ENCODE measurements around the gene GMDS. TPM values are rescaled to one million over a fixed set of nuclear protein-coding genes. Genes with fewer than 3 reads are reported as not detected.

The GMDS gene
- total RNA-seq, 2 experiments from 2014 or later, result 13.9 to 16.4 TPM

- H3K27ac Mint-ChIP-seq, result no peak overlapping the region
- peak in 9 of 14 experiments; percentile 2 to 50 (median 4) for DNase-seq
- no peak overlapping the region for H3K4me3 Mint-ChIP-seq
- H3K4me1 Mint-ChIP-seq (ENCODE audit: low read depth), result no peaks in the 10 kb centered on the region
- POLR2A ChIA-PET, result no interaction called here
- no peaks in the 10 kb centered on the region for H3K27me3 ChIP-seq (ENCODE audit: control insufficient read depth in 1 of 2, insufficient read depth in 2 of 2, low read length in 2 of 2)
- H3K36me3 Mint-ChIP-seq (ENCODE audit: low read depth), result no peaks in the 10 kb centered on the region
- no peaks in the 10 kb centered on the region for H3K27me3 Mint-ChIP-seq
- no peaks in the 10 kb centered on the region for H3K4me1 ChIP-seq (ENCODE audit: insufficient read depth, low read length)
- H3K4me3 ChIP-seq (ENCODE audit: low read length), result no peak overlapping the region
- no peaks in the 10 kb centered on the region for H3K9me3 ChIP-seq (ENCODE audit: control insufficient read depth in 1 of 2, insufficient read depth in 1 of 2, low read length in 2 of 2)
- intact Hi-C loops (cut with DNase I, micrococcal nuclease), result no loop called here
- H3K27ac ChIP-seq (ENCODE audit: low read depth in 1 of 2, low read length in 2 of 2), result no peak overlapping the region
- H3K9me3 Mint-ChIP-seq, result no peaks in the 10 kb centered on the region
- no peak for TF ChIP-seq CTCF (IDR thresholded peaks at IDR 0.05)
- ATAC-seq (ENCODE audit: poor library complexity), result peak; percentile 32
- CTCF ChIA-PET, result interaction anchor here (0.6 to 1.5 kb wide), 3 partner anchors 17 to 712 kb away, joined by 3 to 4 read pairs (median 3); no protein-coding TSS in a partner anchor
- no peaks in the 10 kb centered on the region for H3K36me3 ChIP-seq (ENCODE audit: insufficient read depth, low read length)
Observed at GRCh38 chr6:2209226-2209809, 36.1 kb downstream of the GMDS start.

DNA sequence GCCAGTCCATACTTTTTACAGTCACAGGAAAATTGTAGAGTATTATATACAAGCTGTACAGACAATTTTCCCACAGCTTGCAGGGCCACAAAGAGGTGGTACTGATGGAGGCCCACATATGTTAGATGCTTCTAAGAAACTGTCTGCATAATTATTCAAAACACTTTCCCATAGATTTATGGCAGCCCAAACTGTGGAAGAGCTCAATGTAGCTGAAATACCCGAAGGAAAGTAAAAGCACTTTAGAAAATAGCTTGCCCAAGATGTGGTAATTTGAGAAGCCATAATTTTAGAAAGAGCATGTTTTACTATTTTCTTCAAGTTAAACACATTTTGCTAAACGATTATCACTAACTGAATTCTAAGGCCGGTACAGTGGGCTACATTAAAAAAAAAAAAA is 36.9 kb downstream of the GMDS start:
- Histone ChIP-seq H3K27ac (ENCODE audit: low read depth in 1 of 2, low read length in 2 of 2) (no peak overlapping the region), H3K4me1 (ENCODE audit: insufficient read depth, low read length) (no peaks in the 10 kb centered on the region), H3K27me3 (ENCODE audit: control insufficient read depth in 1 of 2, insufficient read depth in 2 of 2, low read length in 2 of 2) (no peaks in the 10 kb centered on the region), H3K4me3 (ENCODE audit: low read length) (no peak overlapping the region), H3K9me3 (ENCODE audit: control insufficient read depth in 1 of 2, insufficient read depth in 1 of 2, low read length in 2 of 2) (no peaks in the 10 kb centered on the region), H3K36me3 (ENCODE audit: insufficient read depth, low read length) (no peaks in the 10 kb centered on the region)
- DNase-seq, result no peak
- no peak overlapping the region for H3K4me3 Mint-ChIP-seq
- no peaks in the 10 kb centered on the region for H3K9me3 Mint-ChIP-seq
- CTCF ChIA-PET, result interaction anchor here (0.6 to 1.5 kb wide), 2 partner anchors 426 to 711 kb away, joined by 3 to 4 read pairs; no protein-coding TSS in a partner anchor
- no peak overlapping the region for H3K27ac Mint-ChIP-seq
- POLR2A ChIA-PET, result no interaction called here
- no peaks in the 10 kb centered on the region for H3K27me3 Mint-ChIP-seq
- ATAC-seq (ENCODE audit: poor library complexity), result no peak
- no peak for TF ChIP-seq CTCF (IDR thresholded peaks at IDR 0.05)
- intact Hi-C loops (cut with DNase I, micrococcal nuclease), result no loop called here
- no peaks in the 10 kb centered on the region for H3K36me3 Mint-ChIP-seq (ENCODE audit: low read depth)
- H3K4me1 Mint-ChIP-seq (ENCODE audit: low read depth), result no peaks in the 10 kb centered on the region

- POLR2A ChIA-PET, result interaction anchor here (0.5 kb wide), 1 partner anchor 154 kb away, joined by 4 read pairs; no protein-coding TSS in a partner anchor
- H3K27me3 Mint-ChIP-seq, result no peaks in the 10 kb centered on the region
- H3K27ac ChIP-seq (ENCODE audit: low read depth in 1 of 2, low read length in 2 of 2), result no peak overlapping the region
- H3K36me3 ChIP-seq (ENCODE audit: insufficient read depth, low read length), result no peaks in the 10 kb centered on the region
- no peak for DNase-seq
- H3K36me3 Mint-ChIP-seq (ENCODE audit: low read depth), result no peaks in the 10 kb centered on the region
- intact Hi-C loops (cut with DNase I, micrococcal nuclease), result no loop called here
- CTCF ChIA-PET, result no interaction called here
- no peaks in the 10 kb centered on the region for H3K27me3 ChIP-seq (ENCODE audit: control insufficient read depth in 1 of 2, insufficient read depth in 2 of 2, low read length in 2 of 2)
- no peak overlapping the region for H3K27ac Mint-ChIP-seq
- H3K9me3 ChIP-seq (ENCODE audit: control insufficient read depth in 1 of 2, insufficient read depth in 1 of 2, low read length in 2 of 2), result no peaks in the 10 kb centered on the region
- H3K4me3 ChIP-seq (ENCODE audit: low read length), result no peak overlapping the region
- H3K4me1 ChIP-seq (ENCODE audit: insufficient read depth, low read length), result no peaks in the 10 kb centered on the region
- ATAC-seq (ENCODE audit: poor library complexity), result no peak
- H3K9me3 Mint-ChIP-seq, result no peaks in the 10 kb centered on the region
- H3K4me3 Mint-ChIP-seq, result no peak overlapping the region
- H3K4me1 Mint-ChIP-seq (ENCODE audit: low read depth), result no peaks in the 10 kb centered on the region
- no peak for TF ChIP-seq CTCF (IDR thresholded peaks at IDR 0.05)
Observed at GRCh38 chr6:2205396-2205795, 40.0 kb downstream of the GMDS start.

Measured in CD4-positive, alpha-beta T cell (primary cell).